A673 (cell line): ENCODE measurements around the gene IL15RA.

ENCODE experiments used
- CTCF ChIP-seq: fragments of 300-800, 200-600 bp; sonication (generic); conservative IDR thresholded peaks from 2 replicates; pipeline ENCODE4 v1.5.1; 2017; ENCODE audit warnings: low read depth, mild to moderate bottlenecking, antibody characterized with exemption, low read length, moderate library complexity, mixed read lengths
- EZH2 ChIP-seq: fragments of 200-600 bp; sonication (generic); IDR thresholded peaks from 2 replicates; pipeline ENCODE4 v1.6.1; 2017; ENCODE audit warnings: borderline replicate concordance, low read depth, mild to moderate bottlenecking, mixed read lengths, antibody characterized with exemption, low read length; ENCODE audit not compliant: poor library complexity, severe bottlenecking

GRCh38 chr10:5913736-5914135 lies 63.6 kb downstream of the IL15RA start:
- TF ChIP-seq CTCF: no peak
- no peak for TF ChIP-seq EZH2
